ENCODE data around the gene IL3RA. TPM values are rescaled to one million over a fixed set of nuclear protein-coding genes. Genes with fewer than 3 reads are reported as not detected.
"Not testable (repeated sequence)": the region's sequence is repeated elsewhere in the genome, so short reads cannot be mapped to it uniquely, and the experiment has no call there.

Gene IL3RA
- total RNA-seq, 1 experiment from 2014 or later, result not detected

GRCh38 chrX:1400742-1401471 is 64.3 kb downstream of the IL3RA start:
- TF ChIP-seq, protein P1, sequence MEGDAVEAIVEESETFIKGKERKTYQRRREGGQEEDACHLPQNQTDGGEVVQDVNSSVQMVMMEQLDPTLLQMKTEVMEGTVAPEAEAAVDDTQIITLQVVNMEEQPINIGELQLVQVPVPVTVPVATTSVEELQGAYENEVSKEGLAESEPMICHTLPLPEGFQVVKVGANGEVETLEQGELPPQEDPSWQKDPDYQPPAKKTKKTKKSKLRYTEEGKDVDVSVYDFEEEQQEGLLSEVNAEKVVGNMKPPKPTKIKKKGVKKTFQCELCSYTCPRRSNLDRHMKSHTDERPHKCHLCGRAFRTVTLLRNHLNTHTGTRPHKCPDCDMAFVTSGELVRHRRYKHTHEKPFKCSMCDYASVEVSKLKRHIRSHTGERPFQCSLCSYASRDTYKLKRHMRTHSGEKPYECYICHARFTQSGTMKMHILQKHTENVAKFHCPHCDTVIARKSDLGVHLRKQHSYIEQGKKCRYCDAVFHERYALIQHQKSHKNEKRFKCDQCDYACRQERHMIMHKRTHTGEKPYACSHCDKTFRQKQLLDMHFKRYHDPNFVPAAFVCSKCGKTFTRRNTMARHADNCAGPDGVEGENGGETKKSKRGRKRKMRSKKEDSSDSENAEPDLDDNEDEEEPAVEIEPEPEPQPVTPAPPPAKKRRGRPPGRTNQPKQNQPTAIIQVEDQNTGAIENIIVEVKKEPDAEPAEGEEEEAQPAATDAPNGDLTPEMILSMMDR (IDR thresholded peaks at IDR 0.05; ENCODE audit: unreplicated experiment), result no peak
- POLR2A ChIA-PET, result no interaction called here

DNA sequence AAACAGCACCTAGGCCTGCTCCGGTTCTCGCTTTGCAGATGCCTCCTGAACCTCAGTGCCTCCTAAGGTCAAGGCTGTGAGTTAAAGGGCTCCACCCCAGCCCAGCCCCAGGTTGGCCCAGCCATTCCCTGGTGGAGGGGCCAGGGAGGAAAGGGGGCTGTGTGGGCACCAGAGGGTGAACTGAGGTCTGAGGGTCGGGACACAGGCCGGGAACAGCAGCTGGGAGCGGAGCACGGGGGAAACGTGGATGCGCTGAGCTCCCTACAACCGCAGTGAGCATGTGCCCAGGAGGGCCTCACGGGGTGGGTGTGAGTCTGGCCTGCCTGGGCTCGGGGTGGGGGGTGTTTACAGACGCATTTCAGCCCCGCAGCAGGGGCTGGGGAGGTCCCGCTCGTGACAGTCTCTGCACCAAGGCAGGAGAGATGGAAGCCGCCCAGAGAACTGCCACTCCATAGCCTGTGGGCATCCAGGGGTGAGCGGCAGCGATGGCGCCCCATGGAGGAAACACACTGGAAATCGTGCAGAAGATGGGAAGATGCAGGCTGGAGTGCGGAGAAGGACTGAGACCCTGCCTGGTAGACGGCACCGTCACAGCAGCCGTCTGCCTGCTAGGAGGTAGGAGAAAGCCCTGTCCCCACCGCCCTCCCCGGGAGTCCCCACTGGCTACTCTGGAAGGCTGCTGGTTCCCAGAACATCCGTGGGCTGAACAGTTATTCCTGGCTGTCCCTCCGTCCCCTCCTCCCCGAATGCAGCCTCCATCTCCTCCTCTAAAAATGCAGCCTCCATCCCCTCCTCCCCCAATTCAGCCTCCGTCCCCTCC is 65.2 kb downstream of the IL3RA start:
- no TSS peak for BruUV-seq (replicated peaks)
- Mint-ChIP-seq H3K4me3 (ENCODE audit: unreplicated experiment) (no peak overlapping the region), H3K27me3 (ENCODE audit: insufficient read depth, unreplicated experiment) (no peaks in the 10 kb centered on the region), H3K4me1 (ENCODE audit: insufficient read depth, unreplicated experiment) (no peaks in the 10 kb centered on the region), H3K9me3 (ENCODE audit: unreplicated experiment) (no peaks in the 10 kb centered on the region), H3K27ac (ENCODE audit: low read depth, unreplicated experiment) (no peak overlapping the region), H3K36me3 (ENCODE audit: insufficient read depth, unreplicated experiment) (peaks cover 17% of the 10 kb centered on the region)
- POLR2A ChIA-PET, result no interaction called here
- CTCF ChIA-PET, result no interaction called here
- intact Hi-C loops (cut with micrococcal nuclease), result no loop called here
- TF ChIP-seq, protein P1 (IDR thresholded peaks at IDR 0.05; ENCODE audit: unreplicated experiment), result no peak
- no peak for DNase-seq (ENCODE audit: unreplicated experiment)

More at GRCh38 chrX:1400742-1401471, 64.3 kb downstream of the IL3RA start:
- CTCF ChIA-PET, result no interaction called here
- H3K4me1 Mint-ChIP-seq (ENCODE audit: insufficient read depth, unreplicated experiment), result peaks cover 5% of the 10 kb centered on the region
- H3K27ac Mint-ChIP-seq (ENCODE audit: low read depth, unreplicated experiment), result no peak overlapping the region
- no peak for DNase-seq (ENCODE audit: unreplicated experiment)
- H3K27me3 Mint-ChIP-seq (ENCODE audit: insufficient read depth, unreplicated experiment), result no peaks in the 10 kb centered on the region
- peaks cover 2% of the 10 kb centered on the region for H3K9me3 Mint-ChIP-seq (ENCODE audit: unreplicated experiment)
- no TSS peak for BruUV-seq (replicated peaks)
- H3K36me3 Mint-ChIP-seq (ENCODE audit: insufficient read depth, unreplicated experiment), result peaks cover 17% of the 10 kb centered on the region
- no peak overlapping the region for H3K4me3 Mint-ChIP-seq (ENCODE audit: unreplicated experiment)
- intact Hi-C loops (cut with micrococcal nuclease), result no loop called here

- TF ChIP-seq, protein P1 (IDR thresholded peaks at IDR 0.05; ENCODE audit: unreplicated experiment), result no peak
- POLR2A ChIA-PET, result no interaction called here
- no peak overlapping the region for H3K27ac Mint-ChIP-seq (ENCODE audit: low read depth, unreplicated experiment)
These were observed 66.6 kb downstream of the IL3RA start for GRCh38 chrX:1403228-1403627.

GRCh38 chrX:1403867-1404266 is 67.3 kb downstream of the IL3RA start:
- H3K36me3 Mint-ChIP-seq (ENCODE audit: insufficient read depth, unreplicated experiment), result peaks cover 12% of the 10 kb centered on the region
- H3K27me3 Mint-ChIP-seq (ENCODE audit: insufficient read depth, unreplicated experiment); POLR2A ChIA-PET; BruUV-seq (replicated peaks); intact Hi-C loops (cut with micrococcal nuclease); H3K4me3 Mint-ChIP-seq (ENCODE audit: unreplicated experiment); H3K4me1 Mint-ChIP-seq (ENCODE audit: insufficient read depth, unreplicated experiment); H3K27ac Mint-ChIP-seq (ENCODE audit: low read depth, unreplicated experiment); DNase-seq (ENCODE audit: unreplicated experiment); CTCF ChIA-PET; H3K9me3 Mint-ChIP-seq (ENCODE audit: unreplicated experiment): not testable (repeated sequence)

More at GRCh38 chrX:1403228-1403627, 66.6 kb downstream of the IL3RA start:
- CTCF ChIA-PET, result no interaction called here
- DNase-seq (ENCODE audit: unreplicated experiment), result no peak
- intact Hi-C loops (cut with micrococcal nuclease), result no loop called here
- peaks cover 17% of the 10 kb centered on the region for H3K36me3 Mint-ChIP-seq (ENCODE audit: insufficient read depth, unreplicated experiment)
- no TSS peak for BruUV-seq (replicated peaks)
- no peaks in the 10 kb centered on the region for H3K27me3 Mint-ChIP-seq (ENCODE audit: insufficient read depth, unreplicated experiment)
- H3K4me3 Mint-ChIP-seq (ENCODE audit: unreplicated experiment), result no peak overlapping the region
- H3K9me3 Mint-ChIP-seq (ENCODE audit: unreplicated experiment), result no peaks in the 10 kb centered on the region
- no peaks in the 10 kb centered on the region for H3K4me1 Mint-ChIP-seq (ENCODE audit: insufficient read depth, unreplicated experiment)

- intact Hi-C loops (cut with micrococcal nuclease); H3K27me3 Mint-ChIP-seq (ENCODE audit: insufficient read depth, unreplicated experiment): not testable (repeated sequence)
These were observed 69.2 kb downstream of the IL3RA start for GRCh38 chrX:1405769-1406168.

More at GRCh38 chrX:1405769-1406168, 69.2 kb downstream of the IL3RA start:
- H3K27ac Mint-ChIP-seq (ENCODE audit: low read depth, unreplicated experiment); H3K4me3 Mint-ChIP-seq (ENCODE audit: unreplicated experiment); H3K9me3 Mint-ChIP-seq (ENCODE audit: unreplicated experiment); CTCF ChIA-PET; DNase-seq (ENCODE audit: unreplicated experiment); BruUV-seq (replicated peaks); POLR2A ChIA-PET; H3K36me3 Mint-ChIP-seq (ENCODE audit: insufficient read depth, unreplicated experiment); H3K4me1 Mint-ChIP-seq (ENCODE audit: insufficient read depth, unreplicated experiment): not testable (repeated sequence)
